Stimulated activated CD4-positive, alpha-beta T cell treated with anti-CD3 and anti-CD28 coated beads, Interleukin-4, amount 100 ng/mL, for 24 hours (primary cell): ENCODE measurements around the gene IRX4.
"Not testable (repeated sequence)": the region's sequence is repeated elsewhere in the genome, so short reads cannot be mapped to it uniquely, and the experiment has no call there.

Experiments used
- DNase-seq: peaks from one replicate; pipeline ENCODE4 v3.0.0-alpha.2; 2020

Gene IRX4

GRCh38 chr5:1855075-1855474 is 27.6 kb downstream of the IRX4 start:
- no peak for DNase-seq

GRCh38 chr5:1853531-1853930 is 29.2 kb downstream of the IRX4 start:
- DNase-seq = no peak

GRCh38 chr5:1852324-1852947 is 30.3 kb downstream of the IRX4 start:
- no peak for DNase-seq

GRCh38 chr5:1851290-1851934 is 31.3 kb downstream of the IRX4 start:
- no peak for DNase-seq

- DNase-seq = no peak
Measured at GRCh38 chr5:1850324-1851154, 32.2 kb downstream of the IRX4 start.

GRCh38 chr5:1847611-1848010 is 35.1 kb downstream of the IRX4 start:
- DNase-seq = no peak

GRCh38 chr5:1847056-1847455 is 35.7 kb downstream of the IRX4 start:
- no peak for DNase-seq

GRCh38 chr5:1846583-1846982 is 36.1 kb downstream of the IRX4 start:
- no peak for DNase-seq

- no peak for DNase-seq
Measured at GRCh38 chr5:1845696-1846095, 37.0 kb downstream of the IRX4 start.

GRCh38 chr5:1844708-1845436 is 37.9 kb downstream of the IRX4 start:
- DNase-seq = no peak

- not testable (repeated sequence) for DNase-seq
Measured at GRCh38 chr5:1843761-1844160, 39.0 kb downstream of the IRX4 start.

- DNase-seq = no peak
Measured at GRCh38 chr5:1842004-1842819, 40.5 kb downstream of the IRX4 start.

GRCh38 chr5:1840741-1841521 is 41.8 kb downstream of the IRX4 start:
- no peak for DNase-seq

- DNase-seq = no peak
Measured at GRCh38 chr5:1840071-1840547, 42.6 kb downstream of the IRX4 start.

- DNase-seq = no peak
Measured at GRCh38 chr5:1838013-1838412, 44.7 kb downstream of the IRX4 start.

GRCh38 chr5:1836891-1837880 is 45.5 kb downstream of the IRX4 start:
- no peak for DNase-seq

GRCh38 chr5:1836176-1836890 is 46.4 kb downstream of the IRX4 start:
- no peak for DNase-seq

- no peak for DNase-seq
Measured at GRCh38 chr5:1835431-1835830, 47.3 kb downstream of the IRX4 start.

GRCh38 chr5:1834721-1835429 is 47.9 kb downstream of the IRX4 start:
- no peak for DNase-seq
